ENCODE measurements around the gene COL19A1.

The COL19A1 gene

DNA sequence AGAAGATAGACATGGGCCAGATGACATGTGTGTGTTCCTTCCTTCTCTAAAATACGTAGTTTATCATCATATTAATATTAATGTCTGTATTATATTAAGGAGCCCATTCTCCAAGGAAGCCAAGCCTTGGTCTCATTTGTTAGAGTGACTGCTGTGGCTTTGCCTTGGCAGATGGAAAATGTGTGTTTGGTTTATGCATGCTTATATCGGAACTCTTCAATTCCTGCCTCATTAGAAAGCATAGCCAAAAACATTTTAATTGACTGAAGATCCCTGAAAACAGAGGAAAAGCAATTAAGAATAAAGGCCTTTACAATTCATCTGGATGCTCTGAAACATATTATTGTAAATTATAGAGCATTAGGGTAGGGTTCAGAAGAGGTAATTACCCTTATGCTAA, 330.2 kb downstream of the COL19A1 start:
- H3K27ac Mint-ChIP-seq, result no peak overlapping the region
- H3K4me3 Mint-ChIP-seq, result no peak overlapping the region
- H3K9me3 Mint-ChIP-seq, result no peaks in the 10 kb centered on the region
- TF ChIP-seq, protein P1, sequence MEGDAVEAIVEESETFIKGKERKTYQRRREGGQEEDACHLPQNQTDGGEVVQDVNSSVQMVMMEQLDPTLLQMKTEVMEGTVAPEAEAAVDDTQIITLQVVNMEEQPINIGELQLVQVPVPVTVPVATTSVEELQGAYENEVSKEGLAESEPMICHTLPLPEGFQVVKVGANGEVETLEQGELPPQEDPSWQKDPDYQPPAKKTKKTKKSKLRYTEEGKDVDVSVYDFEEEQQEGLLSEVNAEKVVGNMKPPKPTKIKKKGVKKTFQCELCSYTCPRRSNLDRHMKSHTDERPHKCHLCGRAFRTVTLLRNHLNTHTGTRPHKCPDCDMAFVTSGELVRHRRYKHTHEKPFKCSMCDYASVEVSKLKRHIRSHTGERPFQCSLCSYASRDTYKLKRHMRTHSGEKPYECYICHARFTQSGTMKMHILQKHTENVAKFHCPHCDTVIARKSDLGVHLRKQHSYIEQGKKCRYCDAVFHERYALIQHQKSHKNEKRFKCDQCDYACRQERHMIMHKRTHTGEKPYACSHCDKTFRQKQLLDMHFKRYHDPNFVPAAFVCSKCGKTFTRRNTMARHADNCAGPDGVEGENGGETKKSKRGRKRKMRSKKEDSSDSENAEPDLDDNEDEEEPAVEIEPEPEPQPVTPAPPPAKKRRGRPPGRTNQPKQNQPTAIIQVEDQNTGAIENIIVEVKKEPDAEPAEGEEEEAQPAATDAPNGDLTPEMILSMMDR (IDR thresholded peaks at IDR 0.05; ENCODE audit: unreplicated experiment in 3 of 3), result no peak
- no peaks in the 10 kb centered on the region for H3K4me1 Mint-ChIP-seq
- no peaks in the 10 kb centered on the region for H3K27me3 Mint-ChIP-seq (ENCODE audit: low read depth)
- no peaks in the 10 kb centered on the region for H3K36me3 Mint-ChIP-seq (ENCODE audit: low read depth)

DNA sequence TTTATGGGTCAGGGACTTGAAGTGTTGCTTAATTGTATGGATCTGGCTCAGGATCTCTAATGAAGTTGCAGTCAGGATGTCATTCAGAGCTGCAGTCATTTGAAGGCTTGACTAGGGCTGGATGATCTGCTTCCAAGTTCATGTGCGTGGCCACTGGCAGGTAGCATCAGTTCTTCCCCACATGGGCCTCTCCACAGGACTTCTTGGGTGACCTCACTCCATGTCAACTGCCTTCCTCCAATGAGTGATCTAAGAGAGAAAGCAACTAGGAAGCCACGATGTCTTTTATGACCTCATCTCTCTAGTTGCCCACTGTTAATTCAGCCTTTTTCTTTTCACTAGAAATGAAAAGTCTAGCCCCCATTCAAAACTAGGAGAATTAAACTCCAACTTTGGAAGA, 332.4 kb downstream of the COL19A1 start:
- no peak overlapping the region for H3K4me3 Mint-ChIP-seq
- no peak overlapping the region for H3K27ac Mint-ChIP-seq
- no peaks in the 10 kb centered on the region for H3K9me3 Mint-ChIP-seq
- TF ChIP-seq, protein P1 (IDR thresholded peaks at IDR 0.05; ENCODE audit: unreplicated experiment in 3 of 3), result no peak
- no peaks in the 10 kb centered on the region for H3K4me1 Mint-ChIP-seq
- no peaks in the 10 kb centered on the region for H3K36me3 Mint-ChIP-seq (ENCODE audit: low read depth)
- H3K27me3 Mint-ChIP-seq (ENCODE audit: low read depth), result no peaks in the 10 kb centered on the region

DNA sequence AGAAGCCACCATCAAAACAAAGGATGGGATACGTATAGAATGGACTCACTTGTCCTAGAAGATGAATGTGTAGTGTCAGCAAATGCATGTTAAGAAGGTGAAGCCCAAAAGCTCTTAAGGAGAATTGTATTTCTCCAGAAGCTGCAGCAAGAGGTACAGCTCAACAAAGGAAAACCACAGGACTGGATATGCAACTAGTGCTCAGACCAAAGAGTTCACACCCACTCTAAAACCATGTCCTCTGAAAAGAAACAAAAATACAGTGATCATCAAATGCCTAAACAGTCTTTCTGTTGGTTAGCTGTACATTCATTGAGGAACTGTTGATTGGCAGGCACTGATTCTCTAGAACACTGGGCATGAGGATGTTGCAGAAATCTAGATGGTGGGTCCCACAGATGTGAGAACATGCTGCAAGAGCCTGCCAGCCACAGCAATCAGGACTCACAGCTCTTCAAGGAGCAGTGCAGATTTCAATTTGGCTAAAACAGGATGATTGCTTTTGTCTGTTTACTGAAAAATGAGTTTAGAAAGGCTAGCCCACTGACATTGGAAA, 342.0 kb downstream of the COL19A1 start:
- Mint-ChIP-seq H3K9me3 (no peaks in the 10 kb centered on the region), H3K27me3 (ENCODE audit: low read depth) (no peaks in the 10 kb centered on the region), H3K27ac (no peak overlapping the region), H3K4me1 (no peaks in the 10 kb centered on the region), H3K4me3 (no peak overlapping the region), H3K36me3 (ENCODE audit: low read depth) (no peaks in the 10 kb centered on the region)
- TF ChIP-seq, protein P1 (IDR thresholded peaks at IDR 0.05; ENCODE audit: unreplicated experiment in 3 of 3), result no peak

DNA sequence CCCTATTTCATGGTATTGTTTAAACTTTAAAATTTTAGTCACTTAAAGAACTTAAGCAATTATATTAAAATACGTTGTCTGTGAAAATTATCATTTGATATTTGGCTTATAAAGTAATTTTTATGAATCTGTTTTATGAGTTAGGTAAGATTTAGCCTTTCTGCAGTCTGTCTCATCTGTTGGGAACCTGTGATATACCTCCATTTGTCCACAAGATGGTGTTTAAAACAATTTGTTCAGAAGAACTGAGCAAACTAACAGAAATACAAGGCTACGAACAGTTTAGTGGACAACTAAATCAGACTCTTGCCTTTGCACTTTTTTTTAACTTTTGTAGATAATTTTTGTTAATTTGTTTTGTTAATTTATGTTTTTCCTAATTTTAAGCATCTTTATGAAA, 344.1 kb downstream of the COL19A1 start:
- H3K4me3 Mint-ChIP-seq, result no peak overlapping the region
- H3K27ac Mint-ChIP-seq, result no peak overlapping the region
- TF ChIP-seq, protein P1 (IDR thresholded peaks at IDR 0.05; ENCODE audit: unreplicated experiment in 3 of 3), result peak; percentile 38 to 51 (median 45)

DNA sequence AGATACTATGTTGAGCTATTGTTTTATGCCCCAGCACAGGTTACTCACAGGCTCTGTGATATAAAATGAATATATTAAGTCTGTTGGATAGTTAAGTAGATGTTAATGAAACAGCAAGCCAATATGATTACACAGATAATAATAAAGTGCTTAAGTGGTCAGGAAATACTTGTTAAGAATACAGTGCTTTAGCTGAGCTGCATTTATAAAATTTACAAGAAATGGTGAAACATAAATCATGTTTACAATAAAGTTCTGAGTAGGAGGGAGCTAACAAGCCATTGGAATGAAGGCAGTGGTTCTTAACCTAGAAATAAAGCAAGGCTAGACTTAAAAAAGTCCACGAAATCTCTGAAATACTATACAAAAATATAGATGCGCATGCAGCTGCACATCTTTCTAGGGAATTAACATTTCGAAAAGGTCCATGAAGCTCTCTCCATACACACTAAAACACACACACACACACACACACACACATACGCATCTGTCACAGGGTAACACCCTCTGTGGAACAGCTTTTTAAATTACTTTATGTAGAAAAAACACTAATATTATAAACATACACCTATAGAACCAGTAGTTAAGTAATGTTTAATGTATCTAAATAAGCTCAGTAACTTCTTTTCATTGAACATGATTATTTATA, 349.2 kb downstream of the COL19A1 start:
- TF ChIP-seq, protein P1 (IDR thresholded peaks at IDR 0.05; ENCODE audit: unreplicated experiment in 3 of 3), result no peak
- no peaks in the 10 kb centered on the region for H3K36me3 Mint-ChIP-seq (ENCODE audit: low read depth)
- no peak overlapping the region for H3K4me3 Mint-ChIP-seq
- no peaks in the 10 kb centered on the region for H3K4me1 Mint-ChIP-seq
- H3K9me3 Mint-ChIP-seq, result no peaks in the 10 kb centered on the region
- H3K27me3 Mint-ChIP-seq (ENCODE audit: low read depth), result no peaks in the 10 kb centered on the region
- H3K27ac Mint-ChIP-seq, result no peak overlapping the region

More for the DNA sequence above, 344.1 kb downstream of the COL19A1 start:
- Mint-ChIP-seq H3K4me1 (no peaks in the 10 kb centered on the region), H3K9me3 (no peaks in the 10 kb centered on the region), H3K27me3 (ENCODE audit: low read depth) (no peaks in the 10 kb centered on the region), H3K36me3 (ENCODE audit: low read depth) (no peaks in the 10 kb centered on the region)

DNA sequence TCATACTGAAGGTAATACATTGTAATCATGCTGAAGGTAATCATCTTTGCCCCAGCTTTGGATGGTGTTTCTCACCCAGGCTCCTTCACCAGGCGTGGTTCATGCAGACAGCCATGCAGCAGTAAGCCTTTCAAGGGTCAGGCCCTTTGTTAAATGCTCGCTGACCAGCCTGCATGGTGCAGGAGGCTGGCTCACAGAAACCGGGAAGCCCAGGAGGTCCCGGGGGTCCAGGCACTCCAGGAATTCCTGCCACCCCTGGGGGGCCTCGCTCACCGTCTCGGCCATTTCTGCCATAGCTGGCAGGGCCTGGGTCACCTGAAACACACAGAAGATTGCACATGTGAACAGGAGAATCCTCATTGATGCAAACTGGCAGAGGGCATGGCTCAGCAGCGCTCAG, 350.4 kb downstream of the COL19A1 start:
- no peaks in the 10 kb centered on the region for H3K27me3 Mint-ChIP-seq (ENCODE audit: low read depth)
- peaks cover 5% of the 10 kb centered on the region for H3K4me1 Mint-ChIP-seq
- H3K27ac Mint-ChIP-seq, result no peak overlapping the region
- no peaks in the 10 kb centered on the region for H3K36me3 Mint-ChIP-seq (ENCODE audit: low read depth)
- H3K9me3 Mint-ChIP-seq, result no peaks in the 10 kb centered on the region
- TF ChIP-seq, protein P1 (IDR thresholded peaks at IDR 0.05; ENCODE audit: unreplicated experiment in 3 of 3), result no peak
- H3K4me3 Mint-ChIP-seq, result no peak overlapping the region
